ENCODE measurements around the gene PHETA1. TPM values are rescaled to one million over a fixed set of nuclear protein-coding genes. Genes with fewer than 3 reads are reported as not detected.

PHETA1 gene
- total and polyA plus RNA-seq, 10 of the 15 experiments (the other 5 are each of a cell fraction or from before 2014, with no cell fraction given) = 0.02 to 1.3 (median 0.51) TPM; not detected in 1

DNA sequence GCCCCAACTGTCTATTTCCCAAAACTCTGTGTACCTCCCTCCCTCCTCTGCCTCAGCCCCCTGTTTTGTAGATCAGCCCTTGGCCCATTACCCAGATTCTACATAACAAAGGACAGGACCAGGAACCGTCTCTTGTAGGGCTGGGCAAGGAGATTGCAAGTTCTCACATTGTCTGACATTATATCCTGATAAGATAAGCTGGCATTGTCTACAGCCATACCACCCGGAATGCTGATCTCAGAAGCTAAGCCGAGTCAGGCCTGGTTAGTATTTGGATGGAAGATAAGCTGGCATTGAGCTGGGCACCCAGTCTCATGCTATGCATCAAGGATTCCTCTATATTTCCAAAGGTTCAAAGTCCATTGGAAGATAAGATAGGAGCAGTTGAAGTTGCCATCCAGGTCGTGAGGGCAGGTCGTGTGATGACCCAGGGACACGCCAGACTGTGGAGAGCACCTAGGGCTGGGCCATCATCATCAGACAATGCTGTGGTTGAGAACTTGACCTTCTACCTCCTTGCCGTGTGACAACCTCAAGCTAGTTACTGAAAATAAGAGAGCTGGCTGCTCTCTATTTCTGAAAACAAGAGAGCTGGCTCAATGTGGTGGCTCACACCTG, 29.5 kb downstream of the PHETA1 start:
- Histone ChIP-seq H3K4me1 (ENCODE audit: control insufficient read depth, insufficient read depth, low read length) (no peaks in the 10 kb centered on the region), H3K27me3 (replicated peaks in 1 of 2; ENCODE audit: control insufficient read depth in 2 of 2, insufficient read depth in 2 of 2, low read length in 1 of 2) (no peaks in the 10 kb centered on the region; a peak in 1 of 4 replicates), H3K27ac (ENCODE audit: control insufficient read depth, insufficient read depth) (no peak overlapping the region), H3K79me2 (ENCODE audit: control insufficient read depth, insufficient read depth, low read length) (no peaks in the 10 kb centered on the region), H2AFZ (ENCODE audit: control insufficient read depth, low read depth, low read length) (no peak overlapping the region), H3K4me3 (no peak overlapping the region), H3K4me2 (ENCODE audit: control insufficient read depth, insufficient read depth) (no peak overlapping the region), H3K9me3 (replicated peaks; ENCODE audit: control insufficient read depth, insufficient read depth, low read length) (no peaks in the 10 kb centered on the region; the same call in 2 of the 3 replicates), H3K36me3 (ENCODE audit: control insufficient read depth in 2 of 2, insufficient read depth in 2 of 2, low read length in 1 of 2) (no peaks in the 10 kb centered on the region), H4K20me1 (ENCODE audit: control insufficient read depth, insufficient read depth) (no peaks in the 10 kb centered on the region), H3K9ac (ENCODE audit: control insufficient read depth, insufficient read depth, low read length) (no peak overlapping the region)
- ChIA-PET SMC1A (ENCODE audit: uncharacterized antibody, unreplicated experiment) (no interaction called here), POLR2A (no interaction called here), RAD21 (ENCODE audit: unreplicated experiment) (no interaction called here), CTCF (interaction anchor here (0.9 kb wide), 1 partner anchor 57 kb away, joined by 3 read pairs; no protein-coding TSS in a partner anchor)
- intact Hi-C loops (cut with micrococcal nuclease; ENCODE audit: unreplicated experiment) (loop anchor here (10.0 kb wide), 1 partner anchor 335 kb away; no protein-coding TSS in a partner anchor), in situ Hi-C loops (cut with MboI) (no loop called here)
- no peak for DNase-seq (ENCODE audit: low read depth, low spot score)
- 55% methylated on average over 7 of the region's 7 CpGs for WGBS (ENCODE audit: insufficient coverage, insufficient replicate concordance, low lambda C conversion rate, missing lambda C conversion rate)
- FAIRE-seq = no peak
- TF ChIP-seq RAD51 (IDR thresholded peaks at IDR 0.05) (no peak), ZZZ3 (IDR thresholded peaks at IDR 0.05; ENCODE audit: control insufficient read depth, insufficient read length, low read depth) (no peak), WRNIP1 (IDR thresholded peaks at IDR 0.05; ENCODE audit: borderline replicate concordance, low read depth, low read length) (no peak), RAD21 (IDR thresholded peaks at IDR 0.05; ENCODE audit: insufficient read depth, low read depth, low read length) (no peak), SREBF2 (IDR thresholded peaks at IDR 0.05; ENCODE audit: low read length) (no peak), RB1 (IDR thresholded peaks at IDR 0.05; ENCODE audit: borderline replicate concordance) (no peak), ASH2L (IDR thresholded peaks at IDR 0.05; ENCODE audit: borderline replicate concordance, low read depth) (no peak)
- TF ChIP-seq, protein P1, sequence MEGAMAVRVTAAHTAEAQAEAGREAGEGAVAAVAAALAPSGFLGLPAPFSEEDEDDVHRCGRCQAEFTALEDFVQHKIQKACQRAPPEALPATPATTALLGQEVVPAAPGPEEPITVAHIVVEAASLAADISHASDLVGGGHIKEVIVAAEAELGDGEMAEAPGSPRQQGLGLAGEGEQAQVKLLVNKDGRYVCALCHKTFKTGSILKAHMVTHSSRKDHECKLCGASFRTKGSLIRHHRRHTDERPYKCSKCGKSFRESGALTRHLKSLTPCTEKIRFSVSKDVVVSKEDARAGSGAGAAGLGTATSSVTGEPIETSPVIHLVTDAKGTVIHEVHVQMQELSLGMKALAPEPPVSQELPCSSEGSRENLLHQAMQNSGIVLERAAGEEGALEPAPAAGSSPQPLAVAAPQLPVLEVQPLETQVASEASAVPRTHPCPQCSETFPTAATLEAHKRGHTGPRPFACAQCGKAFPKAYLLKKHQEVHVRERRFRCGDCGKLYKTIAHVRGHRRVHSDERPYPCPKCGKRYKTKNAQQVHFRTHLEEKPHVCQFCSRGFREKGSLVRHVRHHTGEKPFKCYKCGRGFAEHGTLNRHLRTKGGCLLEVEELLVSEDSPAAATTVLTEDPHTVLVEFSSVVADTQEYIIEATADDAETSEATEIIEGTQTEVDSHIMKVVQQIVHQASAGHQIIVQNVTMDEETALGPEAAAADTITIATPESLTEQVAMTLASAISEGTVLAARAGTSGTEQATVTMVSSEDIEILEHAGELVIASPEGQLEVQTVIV (IDR thresholded peaks at IDR 0.05; ENCODE audit: borderline replicate concordance, partially characterized antibody) = no peak
- TF ChIP-seq, protein P2, sequence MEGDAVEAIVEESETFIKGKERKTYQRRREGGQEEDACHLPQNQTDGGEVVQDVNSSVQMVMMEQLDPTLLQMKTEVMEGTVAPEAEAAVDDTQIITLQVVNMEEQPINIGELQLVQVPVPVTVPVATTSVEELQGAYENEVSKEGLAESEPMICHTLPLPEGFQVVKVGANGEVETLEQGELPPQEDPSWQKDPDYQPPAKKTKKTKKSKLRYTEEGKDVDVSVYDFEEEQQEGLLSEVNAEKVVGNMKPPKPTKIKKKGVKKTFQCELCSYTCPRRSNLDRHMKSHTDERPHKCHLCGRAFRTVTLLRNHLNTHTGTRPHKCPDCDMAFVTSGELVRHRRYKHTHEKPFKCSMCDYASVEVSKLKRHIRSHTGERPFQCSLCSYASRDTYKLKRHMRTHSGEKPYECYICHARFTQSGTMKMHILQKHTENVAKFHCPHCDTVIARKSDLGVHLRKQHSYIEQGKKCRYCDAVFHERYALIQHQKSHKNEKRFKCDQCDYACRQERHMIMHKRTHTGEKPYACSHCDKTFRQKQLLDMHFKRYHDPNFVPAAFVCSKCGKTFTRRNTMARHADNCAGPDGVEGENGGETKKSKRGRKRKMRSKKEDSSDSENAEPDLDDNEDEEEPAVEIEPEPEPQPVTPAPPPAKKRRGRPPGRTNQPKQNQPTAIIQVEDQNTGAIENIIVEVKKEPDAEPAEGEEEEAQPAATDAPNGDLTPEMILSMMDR (IDR thresholded peaks at IDR 0.05 in 2 of 3, conservative IDR thresholded peaks at IDR 0.05 in 1 of 3; ENCODE audit: control insufficient read depth in 2 of 3, extremely low read depth in 1 of 3, insufficient read depth in 1 of 3, low read depth in 3 of 3, low read length in 3 of 3) = no peak
- TF ChIP-seq, protein P3, sequence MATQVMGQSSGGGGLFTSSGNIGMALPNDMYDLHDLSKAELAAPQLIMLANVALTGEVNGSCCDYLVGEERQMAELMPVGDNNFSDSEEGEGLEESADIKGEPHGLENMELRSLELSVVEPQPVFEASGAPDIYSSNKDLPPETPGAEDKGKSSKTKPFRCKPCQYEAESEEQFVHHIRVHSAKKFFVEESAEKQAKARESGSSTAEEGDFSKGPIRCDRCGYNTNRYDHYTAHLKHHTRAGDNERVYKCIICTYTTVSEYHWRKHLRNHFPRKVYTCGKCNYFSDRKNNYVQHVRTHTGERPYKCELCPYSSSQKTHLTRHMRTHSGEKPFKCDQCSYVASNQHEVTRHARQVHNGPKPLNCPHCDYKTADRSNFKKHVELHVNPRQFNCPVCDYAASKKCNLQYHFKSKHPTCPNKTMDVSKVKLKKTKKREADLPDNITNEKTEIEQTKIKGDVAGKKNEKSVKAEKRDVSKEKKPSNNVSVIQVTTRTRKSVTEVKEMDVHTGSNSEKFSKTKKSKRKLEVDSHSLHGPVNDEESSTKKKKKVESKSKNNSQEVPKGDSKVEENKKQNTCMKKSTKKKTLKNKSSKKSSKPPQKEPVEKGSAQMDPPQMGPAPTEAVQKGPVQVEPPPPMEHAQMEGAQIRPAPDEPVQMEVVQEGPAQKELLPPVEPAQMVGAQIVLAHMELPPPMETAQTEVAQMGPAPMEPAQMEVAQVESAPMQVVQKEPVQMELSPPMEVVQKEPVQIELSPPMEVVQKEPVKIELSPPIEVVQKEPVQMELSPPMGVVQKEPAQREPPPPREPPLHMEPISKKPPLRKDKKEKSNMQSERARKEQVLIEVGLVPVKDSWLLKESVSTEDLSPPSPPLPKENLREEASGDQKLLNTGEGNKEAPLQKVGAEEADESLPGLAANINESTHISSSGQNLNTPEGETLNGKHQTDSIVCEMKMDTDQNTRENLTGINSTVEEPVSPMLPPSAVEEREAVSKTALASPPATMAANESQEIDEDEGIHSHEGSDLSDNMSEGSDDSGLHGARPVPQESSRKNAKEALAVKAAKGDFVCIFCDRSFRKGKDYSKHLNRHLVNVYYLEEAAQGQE (IDR thresholded peaks at IDR 0.05; ENCODE audit: low read depth, low read length) = no peak
- TF ChIP-seq, protein P4, sequence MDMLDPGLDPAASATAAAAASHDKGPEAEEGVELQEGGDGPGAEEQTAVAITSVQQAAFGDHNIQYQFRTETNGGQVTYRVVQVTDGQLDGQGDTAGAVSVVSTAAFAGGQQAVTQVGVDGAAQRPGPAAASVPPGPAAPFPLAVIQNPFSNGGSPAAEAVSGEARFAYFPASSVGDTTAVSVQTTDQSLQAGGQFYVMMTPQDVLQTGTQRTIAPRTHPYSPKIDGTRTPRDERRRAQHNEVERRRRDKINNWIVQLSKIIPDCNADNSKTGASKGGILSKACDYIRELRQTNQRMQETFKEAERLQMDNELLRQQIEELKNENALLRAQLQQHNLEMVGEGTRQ (IDR thresholded peaks at IDR 0.05; ENCODE audit: borderline replicate concordance, low read depth, low read length) = no peak
- no peak for ATAC-seq
- no TSS peak for BruUV-seq (replicated peaks)

Measured in GM12878 (cell line).